ENCODE measurements around the gene NBPF4.
"Not testable (repeated sequence)": the region's sequence is repeated elsewhere in the genome, so short reads cannot be mapped to it uniquely, and the experiment has no call there.

DNA sequence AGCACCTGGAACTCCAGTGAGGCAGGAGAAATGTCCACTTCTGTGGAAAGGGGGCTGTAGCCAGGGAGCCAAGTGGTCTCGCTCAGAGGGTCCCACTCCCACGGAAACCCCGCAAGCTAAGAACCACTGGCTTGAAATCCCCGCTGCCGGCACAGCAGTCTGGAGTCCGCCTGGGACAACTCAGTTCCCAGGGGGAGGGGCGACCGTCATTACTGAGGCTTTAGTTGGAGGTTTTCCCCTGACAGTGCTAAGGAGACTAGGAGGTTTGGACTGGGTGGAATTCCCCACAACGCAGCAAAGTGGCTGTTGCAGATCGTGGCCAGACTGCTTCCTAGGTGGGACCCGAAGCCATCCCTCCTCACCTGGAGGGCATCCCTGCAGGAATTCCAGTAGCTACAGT is 18.1 kb upstream of the NBPF4 start:
- TF ChIP-seq SKIL (IDR thresholded peaks at IDR 0.05; ENCODE audit: low read depth, poor library complexity, severe bottlenecking); MTA3 (IDR thresholded peaks at IDR 0.05; ENCODE audit: borderline replicate concordance, low read length); PAX5 (IDR thresholded peaks at IDR 0.05; ENCODE audit: borderline replicate concordance, low read depth, low read length); EP300 (IDR thresholded peaks at IDR 0.05; ENCODE audit: borderline replicate concordance in 1 of 2, control insufficient read depth in 1 of 2, low read depth in 2 of 2, low read length in 2 of 2); NRF1 (conservative IDR thresholded peaks at IDR 0.05; ENCODE audit: low read depth, low read length); TAF1 (IDR thresholded peaks at IDR 0.05; ENCODE audit: borderline replicate concordance, low read depth, low read length); RCOR1 (conservative IDR thresholded peaks at IDR 0.05; ENCODE audit: low read depth, low read length): not testable (repeated sequence)
- TF ChIP-seq, protein P1, sequence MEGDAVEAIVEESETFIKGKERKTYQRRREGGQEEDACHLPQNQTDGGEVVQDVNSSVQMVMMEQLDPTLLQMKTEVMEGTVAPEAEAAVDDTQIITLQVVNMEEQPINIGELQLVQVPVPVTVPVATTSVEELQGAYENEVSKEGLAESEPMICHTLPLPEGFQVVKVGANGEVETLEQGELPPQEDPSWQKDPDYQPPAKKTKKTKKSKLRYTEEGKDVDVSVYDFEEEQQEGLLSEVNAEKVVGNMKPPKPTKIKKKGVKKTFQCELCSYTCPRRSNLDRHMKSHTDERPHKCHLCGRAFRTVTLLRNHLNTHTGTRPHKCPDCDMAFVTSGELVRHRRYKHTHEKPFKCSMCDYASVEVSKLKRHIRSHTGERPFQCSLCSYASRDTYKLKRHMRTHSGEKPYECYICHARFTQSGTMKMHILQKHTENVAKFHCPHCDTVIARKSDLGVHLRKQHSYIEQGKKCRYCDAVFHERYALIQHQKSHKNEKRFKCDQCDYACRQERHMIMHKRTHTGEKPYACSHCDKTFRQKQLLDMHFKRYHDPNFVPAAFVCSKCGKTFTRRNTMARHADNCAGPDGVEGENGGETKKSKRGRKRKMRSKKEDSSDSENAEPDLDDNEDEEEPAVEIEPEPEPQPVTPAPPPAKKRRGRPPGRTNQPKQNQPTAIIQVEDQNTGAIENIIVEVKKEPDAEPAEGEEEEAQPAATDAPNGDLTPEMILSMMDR (IDR thresholded peaks at IDR 0.05 in 2 of 3, conservative IDR thresholded peaks at IDR 0.05 in 1 of 3; ENCODE audit: control insufficient read depth in 2 of 3, extremely low read depth in 1 of 3, insufficient read depth in 1 of 3, low read depth in 3 of 3, low read length in 3 of 3), result not testable (repeated sequence)
